Right renal pelvis (tissue), 4 donors: ENCODE results near the gene SNX6. TPM values are rescaled to one million over a fixed set of nuclear protein-coding genes. Genes with fewer than 3 reads are reported as not detected.
"Not testable (repeated sequence)": the region's sequence is repeated elsewhere in the genome, so short reads cannot be mapped to it uniquely, and the experiment has no call there.

Experiments used
- DNase-seq, 4 donors: peaks; one replicate each; pipeline ENCODE4 v3.0.0-alpha.2; 2013; ENCODE audit warnings: low read depth in 4 of 4, low spot score in 3 of 4, missing footprints in 1 of 4
- polyA plus RNA-seq, 4 donors: library from polyadenylated mRNA; unstranded; fragments of 120-200 nt; gene quantifications; one replicate each; pipeline ENCODE4 v1.2.1, GENCODE V29; 2013; ENCODE audit not compliant: insufficient read length in 4 of 4

SNX6 gene
- polyA plus RNA-seq, 4 donors: 112 to 134 (median 125) TPM

DNA sequence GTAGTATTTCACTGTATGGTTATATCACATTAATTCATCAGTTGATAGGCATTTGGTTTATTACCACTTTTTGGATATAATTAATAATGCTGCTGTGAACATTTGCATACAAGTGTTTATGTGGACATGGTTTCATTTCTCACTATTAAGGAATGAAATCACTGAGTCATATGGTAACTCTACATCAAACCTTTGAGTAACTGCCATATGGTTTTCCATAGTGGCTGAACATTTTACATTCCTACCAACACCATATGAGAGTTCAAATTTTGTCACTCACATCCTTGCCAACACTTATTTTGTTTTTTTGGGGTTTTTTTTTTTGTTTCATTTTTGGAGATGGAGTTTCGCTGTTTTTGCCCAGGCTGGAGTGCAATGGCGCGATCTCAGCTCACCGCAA, 60.2 kb downstream of the SNX6 start:
- no peak for DNase-seq

GRCh38 chr14:34568803-34569202, 61.1 kb downstream of the SNX6 start:
- DNase-seq: no peak

DNA sequence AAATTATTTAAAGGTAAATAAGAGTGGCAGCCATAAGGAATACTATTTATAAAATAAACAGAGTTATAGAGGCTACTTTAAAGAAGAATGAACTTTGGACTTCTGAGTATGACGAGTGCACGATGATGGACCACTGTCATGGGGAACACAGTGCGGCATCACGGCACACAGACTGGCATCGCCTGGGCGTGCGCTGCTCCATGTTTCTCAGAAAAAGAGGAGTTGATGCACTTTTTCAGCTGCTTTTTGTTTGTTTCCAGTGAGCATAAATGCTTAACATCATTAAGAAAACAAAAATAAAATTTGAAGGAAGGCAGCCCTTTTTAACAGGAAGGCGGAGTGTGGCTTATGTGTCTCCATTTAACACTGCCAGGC, 67.2 kb downstream of the SNX6 start:
- DNase-seq: no peak

DNA sequence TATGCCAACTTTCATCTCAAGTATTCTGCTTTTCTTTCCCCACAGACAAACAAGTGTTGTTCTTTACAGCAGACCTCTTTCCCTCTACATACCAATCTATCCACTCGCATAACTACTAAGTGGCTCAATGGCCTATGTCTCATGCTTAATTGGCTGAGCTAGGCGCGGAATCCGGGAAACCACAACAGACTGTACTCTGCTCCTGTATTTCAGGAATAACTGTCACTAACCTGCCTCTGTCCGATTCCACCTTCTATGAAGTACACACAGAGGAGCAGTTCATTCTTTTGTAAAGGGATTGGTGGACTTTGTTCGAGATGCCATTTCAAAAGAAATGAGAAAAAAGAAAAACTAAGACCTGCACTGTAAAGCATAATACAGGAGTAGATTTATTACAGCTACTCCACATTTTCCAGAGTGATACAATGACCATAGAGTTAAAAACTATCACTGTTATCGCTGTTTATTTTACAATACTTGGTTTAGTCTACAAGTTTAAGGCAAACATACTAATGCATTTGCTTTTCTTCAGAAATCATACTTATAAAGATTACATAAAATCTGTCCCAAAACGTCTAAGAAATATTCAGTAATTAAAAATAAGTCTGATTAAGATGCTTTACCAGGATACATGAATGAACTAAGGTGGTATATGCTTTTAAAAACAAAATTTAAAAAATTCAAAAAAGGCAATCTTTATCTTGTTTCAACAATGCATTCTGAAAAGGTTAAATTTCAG, 67.7 kb downstream of the SNX6 start:
- DNase-seq: not testable (repeated sequence)

GRCh38 chr14:34556498-34556829, 73.5 kb downstream of the SNX6 start:
- not testable (repeated sequence) for DNase-seq

- not testable (repeated sequence) for DNase-seq
Observed at GRCh38 chr14:34555583-34556497, 74.1 kb downstream of the SNX6 start.

DNA sequence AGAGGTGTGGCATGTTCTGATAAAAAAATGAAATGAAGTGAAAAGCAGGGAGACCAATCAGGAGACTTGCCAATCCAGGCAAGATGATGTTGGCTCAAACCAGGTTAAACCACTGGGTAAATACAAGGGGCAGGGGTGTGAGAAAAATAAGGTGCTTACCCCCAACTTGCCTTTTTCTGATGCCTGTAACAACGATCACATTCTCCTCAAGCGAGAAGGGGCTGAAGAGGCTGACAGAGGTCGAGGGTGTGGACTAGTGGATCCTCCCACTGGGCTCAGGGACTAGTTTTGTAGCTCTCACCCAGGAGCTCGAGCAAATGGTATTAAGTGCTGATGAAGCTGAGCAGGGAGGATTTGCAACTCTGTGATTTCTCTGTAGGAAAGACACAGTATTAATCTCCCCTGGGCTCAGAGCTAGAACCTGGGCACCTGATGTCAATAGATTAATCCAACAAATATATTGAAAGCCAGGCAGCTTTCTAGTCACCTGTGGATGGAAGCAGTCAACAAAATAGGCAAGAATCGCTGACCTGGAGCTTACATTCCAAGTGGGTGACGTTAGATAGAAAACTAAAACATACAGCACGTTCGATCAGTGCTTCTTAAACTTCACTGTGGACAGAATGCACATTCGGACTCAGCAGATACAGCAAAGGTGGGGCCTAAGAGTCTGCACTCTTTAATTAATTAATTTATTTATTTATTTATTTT, 75.3 kb downstream of the SNX6 start:
- no peak for DNase-seq

DNA sequence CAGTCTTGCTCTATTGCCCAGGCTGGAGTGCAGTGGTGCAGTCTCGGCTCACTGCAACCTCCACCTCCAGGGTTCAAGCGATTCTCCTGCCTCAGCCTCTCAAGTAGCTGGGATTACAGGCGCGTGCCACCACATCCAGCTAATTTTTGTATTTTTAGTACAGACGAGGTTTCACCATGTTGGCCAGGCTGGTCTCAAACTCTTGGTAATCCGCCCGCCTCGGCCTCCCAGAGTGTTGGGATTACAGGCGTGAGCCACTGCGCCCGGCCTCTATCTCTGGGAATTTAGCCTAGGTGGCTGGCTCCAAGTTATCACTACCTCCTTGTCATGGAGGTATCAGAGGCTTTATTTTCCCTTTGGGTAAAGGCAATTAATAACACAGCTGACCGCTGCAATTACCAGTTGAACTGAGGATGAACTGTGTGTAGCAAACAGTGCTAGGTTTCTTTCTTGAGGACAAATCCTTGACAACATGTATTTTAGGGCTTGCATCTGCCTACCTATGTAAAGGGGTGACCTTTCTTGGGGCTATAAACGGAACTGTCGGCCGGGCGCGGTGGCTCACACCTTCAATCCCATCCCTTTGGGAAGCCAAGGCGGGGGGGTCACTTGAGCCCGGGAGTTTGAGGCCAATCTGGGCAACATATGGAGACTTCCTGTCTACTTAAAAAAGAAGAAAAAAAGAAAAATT, 80.5 kb downstream of the SNX6 start:
- not testable (repeated sequence) for DNase-seq

DNA sequence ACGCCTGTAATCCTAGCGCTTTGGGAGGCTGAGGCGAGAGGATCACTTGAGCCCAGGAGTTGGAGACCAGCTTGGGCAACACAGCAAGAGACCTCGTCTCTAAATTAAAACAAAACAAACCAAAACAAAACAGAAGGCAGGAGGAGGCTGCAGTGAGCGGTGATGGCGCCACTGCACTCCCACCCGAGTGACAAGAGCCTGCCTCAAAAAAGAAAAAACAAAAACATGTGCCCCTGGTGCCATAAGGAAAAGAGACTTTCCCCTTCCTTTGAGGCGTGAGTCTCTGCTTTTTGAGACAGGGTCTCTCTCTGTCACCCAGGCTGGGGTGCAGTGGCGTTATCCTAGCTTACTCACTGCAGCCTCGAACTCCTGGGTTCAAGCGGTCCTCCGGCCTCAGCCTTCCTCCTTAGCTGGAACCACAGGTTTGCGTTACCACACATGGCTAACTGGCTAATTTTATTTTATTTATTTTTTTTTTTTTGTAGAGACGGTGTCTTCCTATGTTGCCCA, 81.4 kb downstream of the SNX6 start:
- DNase-seq: no peak

- DNase-seq: not testable (repeated sequence)
Observed at GRCh38 chr14:34547136-34547520, 82.8 kb downstream of the SNX6 start.

DNA sequence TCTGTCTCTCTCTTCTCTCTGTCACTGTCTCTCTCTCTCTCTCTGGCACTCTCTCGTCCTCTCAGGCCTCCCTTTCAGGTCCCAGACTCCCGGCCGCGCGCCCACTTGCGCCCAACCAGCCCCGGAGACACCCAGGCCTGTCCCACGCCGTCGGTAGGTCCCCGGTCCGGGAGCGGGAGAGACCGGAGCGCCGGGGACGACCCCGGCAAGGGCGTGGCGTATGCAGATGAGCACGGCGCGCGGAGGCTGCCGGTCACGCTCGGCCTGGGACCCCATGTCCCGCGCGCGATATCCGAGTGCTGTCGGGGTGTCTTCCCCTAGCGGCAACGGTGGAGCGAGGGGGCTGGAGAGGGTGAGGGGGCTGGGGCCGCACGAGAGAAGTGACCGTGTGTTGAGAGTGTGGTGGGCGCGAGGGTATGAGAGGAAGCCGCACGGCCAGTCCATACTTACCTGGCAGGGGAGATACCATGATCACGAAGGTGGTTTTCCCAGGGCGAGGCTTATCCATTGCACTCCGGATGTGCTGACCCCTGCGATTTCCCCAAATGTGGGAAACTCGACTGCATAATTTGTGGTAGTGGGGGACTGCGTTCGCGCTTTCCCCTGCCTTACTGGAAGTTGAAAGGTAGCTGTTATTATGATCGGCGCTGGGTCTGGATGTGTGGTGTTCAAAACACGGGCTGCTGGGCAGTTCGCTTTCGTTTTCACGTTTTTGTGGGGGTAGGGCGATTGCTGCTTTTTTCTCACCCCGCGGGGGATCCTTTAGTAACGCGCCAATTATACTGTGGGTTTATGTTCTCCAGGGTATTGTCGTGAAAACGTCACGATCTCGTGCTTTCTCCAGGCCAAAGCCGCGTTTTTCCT, 83.4 kb downstream of the SNX6 start:
- DNase-seq: not testable (repeated sequence)

DNA sequence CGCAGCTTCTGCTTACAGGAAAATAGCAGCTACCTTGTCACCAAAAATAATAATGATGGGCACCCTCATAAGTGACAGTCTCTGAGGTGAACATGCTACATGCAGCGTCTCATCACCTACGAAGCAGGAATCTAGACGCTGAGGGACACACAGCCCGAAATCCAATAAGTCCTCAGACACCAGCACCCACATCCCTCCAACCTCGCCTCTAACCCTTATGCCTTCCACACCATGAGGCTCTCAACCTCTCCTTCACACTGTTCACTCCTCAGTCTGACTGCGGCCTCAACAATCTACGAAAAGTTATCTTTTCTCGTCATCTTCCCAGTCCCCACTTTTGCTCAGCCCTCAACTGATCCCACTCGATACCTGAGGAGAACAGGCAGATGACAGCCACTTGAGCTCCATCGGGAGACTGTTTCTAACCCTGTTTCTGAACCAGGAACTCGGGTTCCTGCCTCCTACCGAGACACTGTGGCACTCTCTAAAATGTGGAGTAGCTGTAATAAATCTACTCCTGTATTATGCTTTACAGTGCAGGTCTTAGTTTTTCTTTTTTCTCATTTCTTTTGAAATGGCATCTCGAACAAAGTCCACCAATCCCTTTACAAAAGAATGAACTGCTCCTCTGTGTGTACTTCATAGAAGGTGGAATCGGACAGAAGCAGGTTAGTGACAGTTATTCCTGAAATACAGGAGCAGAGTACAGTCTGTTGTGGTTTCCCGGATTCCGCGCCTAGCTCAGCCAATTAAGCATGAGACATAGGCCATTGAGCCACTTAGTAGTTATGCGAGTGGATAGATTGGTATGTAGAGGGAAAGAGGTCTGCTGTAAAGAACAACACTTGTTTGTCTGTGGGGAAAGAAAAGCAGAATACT, 89.5 kb downstream of the SNX6 start:
- DNase-seq: not testable (repeated sequence)

DNA sequence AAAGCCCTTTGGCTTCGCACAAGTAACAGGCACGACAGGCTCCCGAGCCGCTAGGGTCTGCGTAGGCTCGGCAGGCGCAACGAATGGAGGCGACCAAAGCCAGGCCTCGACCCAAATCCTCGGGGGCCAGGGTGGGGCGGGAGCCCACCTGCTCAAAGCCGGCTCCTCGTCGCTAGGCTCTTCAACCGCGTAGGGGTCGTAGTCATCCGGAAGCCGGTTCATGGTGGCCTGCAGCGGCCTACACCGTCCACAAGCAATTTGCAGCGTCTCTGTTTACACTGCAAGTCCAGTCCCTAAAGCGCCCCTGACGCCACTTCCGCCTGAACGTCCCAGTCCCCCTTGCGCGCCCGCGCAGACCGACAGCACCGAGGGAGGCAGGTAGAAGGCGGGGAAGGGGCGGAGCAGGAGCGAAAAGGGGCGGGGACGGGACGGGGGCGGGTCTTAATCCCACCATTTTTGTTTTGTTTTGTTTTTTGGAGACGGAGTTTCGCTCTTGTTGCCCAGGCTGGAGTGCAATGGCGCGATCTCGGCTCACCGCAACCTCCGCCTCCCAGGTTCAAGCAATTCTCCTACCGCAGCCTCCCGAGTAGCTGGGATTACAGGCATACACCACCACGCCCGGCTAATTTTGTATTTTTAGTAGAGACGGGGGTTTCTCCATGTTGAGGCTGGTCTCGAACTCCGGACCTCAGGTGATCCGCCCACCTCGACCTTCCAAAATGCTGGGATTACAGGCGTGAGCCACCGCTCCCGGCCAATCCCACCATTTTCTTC, 90.4 kb downstream of the SNX6 start, which contains the start of gene EAPP:
Gene EAPP, minus strand, starts transcription at position 295 of the 774 bp plus-strand sequence. Its CDS starts 73 bp downstream, at position 222.
- DNase-seq: peak; percentile 93 to 94 (median 93)

- DNase-seq: peak in 1 of 4 donors; percentile 13
Observed at GRCh38 chr14:34538871-34539406, 91.0 kb downstream of the SNX6 start.

DNA sequence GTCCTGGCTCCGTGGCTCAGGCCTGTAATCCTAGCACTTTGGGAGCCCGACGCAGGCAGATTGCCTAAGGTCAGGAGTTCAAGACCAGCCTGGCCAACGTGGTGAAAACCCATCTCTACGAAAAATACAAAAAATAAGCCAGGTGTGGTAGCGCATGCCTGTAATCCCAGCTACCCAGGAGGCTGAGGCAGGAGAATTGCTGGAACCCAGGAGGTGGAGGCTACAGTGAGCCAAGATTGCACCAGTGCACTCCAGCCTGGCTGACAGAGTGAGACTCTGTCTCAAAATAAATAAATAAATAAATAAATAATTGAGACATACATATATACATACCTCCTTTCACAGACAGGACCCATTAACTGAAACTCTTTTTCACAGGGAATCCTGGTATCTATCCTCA, 91.9 kb downstream of the SNX6 start:
- DNase-seq: not testable (repeated sequence)

DNA sequence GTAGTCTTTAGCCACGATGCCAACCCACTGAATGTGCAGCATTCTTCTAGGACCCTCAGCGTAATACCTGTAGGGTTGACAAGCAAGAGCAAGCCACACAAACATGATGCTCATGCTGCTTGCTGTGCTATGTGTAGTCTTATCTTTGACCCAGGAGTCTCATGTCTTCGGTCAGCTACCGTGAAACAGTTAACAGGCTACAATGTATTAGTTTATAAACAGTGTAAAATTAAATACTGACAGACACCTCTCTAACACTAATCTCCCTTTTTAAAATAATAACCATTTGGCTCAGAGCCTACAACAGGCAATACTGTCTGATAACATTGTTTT, 92.3 kb downstream of the SNX6 start:
- DNase-seq: no peak

DNA sequence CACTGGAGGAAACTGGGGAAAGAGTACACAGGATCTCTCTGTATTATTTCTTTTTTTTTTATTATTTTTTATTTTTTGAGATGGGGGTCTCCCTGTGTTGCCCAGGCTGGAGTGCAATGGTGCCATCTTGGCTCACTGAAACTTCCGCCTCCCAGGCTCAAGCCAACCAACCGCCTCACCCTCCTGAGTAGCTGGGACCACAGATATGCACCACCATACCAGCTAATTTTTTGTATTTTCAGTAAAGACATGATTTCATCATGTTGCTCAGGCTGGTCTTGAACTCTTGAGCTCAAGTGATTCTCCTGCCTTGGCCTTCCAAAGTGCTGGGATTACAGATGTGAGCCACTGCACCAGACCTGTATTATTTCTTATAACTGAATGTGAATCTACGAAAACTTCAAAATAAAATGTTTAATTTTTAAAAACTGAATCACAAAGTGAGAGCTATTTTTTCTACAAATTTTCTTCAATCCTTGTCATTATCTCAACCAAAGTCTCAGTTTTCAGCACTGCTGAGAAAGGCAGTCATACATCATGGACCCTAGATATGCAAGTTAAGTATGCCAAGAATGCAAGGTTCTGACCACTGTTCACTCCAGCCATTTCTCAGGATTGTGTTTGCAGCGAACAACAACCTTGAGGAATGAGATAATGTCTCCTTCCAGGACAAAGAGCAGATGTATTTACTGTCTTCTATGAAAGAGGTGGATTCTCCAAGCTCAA, 92.8 kb downstream of the SNX6 start:
- no peak for DNase-seq
